Caco-2 (cell line): Measurements from ENCODE around the gene TMEM218. TPM values are rescaled to one million over a fixed set of nuclear protein-coding genes. Genes with fewer than 3 reads are reported as not detected.

Experiments used
- BruUV-seq: library from RNA; stranded (reverse); fragments of 400-500 nt; replicated peaks from 2 replicates; lab custom pipeline; 2021; lab: Mats Ljungman, UMichigan
- CTCF ChIA-PET: fragments of 300-600 bp; sonication (Branson Sonifier 250); formaldehyde crosslinking; loops from one replicate; lab custom pipeline; 2022; ENCODE audit warnings: antibody characterized with exemption; lab: Charles Lee
- POLR2A ChIA-PET: fragments of 300-600 bp; sonication (Branson Sonifier 250); formaldehyde crosslinking; loops from one replicate; lab custom pipeline; 2022; ENCODE audit warnings: antibody characterized with exemption; lab: Charles Lee
- DNase-seq, 2 experiments: peaks; one replicate each; pipeline versions ENCODE4 v3.0.0 to v3.0.0-alpha.2; 2020 to 2022
- H3K27me3 ChIP-seq: replicated peaks from 2 replicates; pipeline ENCODE4 v1.6.0; 2011; ENCODE audit warnings: low read length; ENCODE audit not compliant: control insufficient read depth, insufficient read depth
- H3K36me3 ChIP-seq: 2 replicates; pipeline ENCODE4 v1.5.1; 2011; ENCODE audit warnings: low read length; ENCODE audit not compliant: control insufficient read depth, insufficient read depth
- H3K4me1 ChIP-seq: fragments of 250-450 bp; sonication (Bioruptor Pico); 2 replicates; pipeline ENCODE4 v1.5.1; 2020; ENCODE audit warnings: mild to moderate bottlenecking
- H3K4me3 ChIP-seq: 2 replicates; pipeline ENCODE4 v1.5.1; 2011; ENCODE audit warnings: low read depth, mild to moderate bottlenecking, control low read depth, low read length
- H3K9me3 ChIP-seq: fragments of 250-450 bp; sonication (Bioruptor Pico); 2 replicates; pipeline ENCODE4 v1.5.1; 2020; ENCODE audit warnings: mild to moderate bottlenecking, moderate library complexity
- H3K27ac Mint-ChIP-seq: one replicate; pipeline ENCODE4 v1.8.0; 2022; ENCODE audit warnings: mixed read lengths; ENCODE audit not compliant: unreplicated experiment
- H3K27me3 Mint-ChIP-seq: one replicate; pipeline ENCODE4 v1.8.0; 2022; ENCODE audit warnings: mixed read lengths; ENCODE audit not compliant: insufficient read depth, unreplicated experiment
- H3K36me3 Mint-ChIP-seq: one replicate; pipeline ENCODE4 v1.8.0; 2022; ENCODE audit warnings: mild to moderate bottlenecking, mixed read lengths; ENCODE audit not compliant: insufficient read depth, unreplicated experiment
- H3K4me1 Mint-ChIP-seq: one replicate; pipeline ENCODE4 v1.8.0; 2022; ENCODE audit warnings: low read depth, mixed read lengths; ENCODE audit not compliant: unreplicated experiment
- H3K4me3 Mint-ChIP-seq: one replicate; pipeline ENCODE4 v1.8.0; 2022; ENCODE audit warnings: mild to moderate bottlenecking, moderate library complexity, mixed read lengths; ENCODE audit not compliant: unreplicated experiment
- H3K9me3 Mint-ChIP-seq: one replicate; pipeline ENCODE4 v1.8.0; 2022; ENCODE audit warnings: mixed read lengths; ENCODE audit not compliant: unreplicated experiment
- intact Hi-C: fragments of 100-400 bp; cut with micrococcal nuclease; formaldehyde crosslinking; loops from one replicate; pipeline ENCODE4 v1.10.0; 2022; ENCODE audit not compliant: unreplicated experiment
- total RNA-seq: library from RNA; stranded (reverse); gene quantifications from 2 replicates; pipeline ENCODE4 v1.2.3, GENCODE V29; 2022
- TF ChIP-seq, protein P1 (sequence below), 2 experiments: fragments of 200-600 bp in 1 of 2; IDR thresholded peaks; 1 replicate in 1 of 2; 2 replicates in 1 of 2; pipeline versions ENCODE4 v1.5.1 to v1.8.0; 2011 to 2022; ENCODE audit warnings: antibody characterized with exemption in 1 of 2, control low read depth in 1 of 2, inconsistent platforms in 1 of 2, low read depth in 1 of 2, low read length in 1 of 2, mild to moderate bottlenecking in 1 of 2, moderate library complexity in 1 of 2; ENCODE audit not compliant: insufficient read depth in 1 of 2, severe bottlenecking in 1 of 2, unreplicated experiment in 1 of 2

TMEM218 gene
- total RNA-seq, 1 experiment from 2014 or later: 20.3 TPM

DNA sequence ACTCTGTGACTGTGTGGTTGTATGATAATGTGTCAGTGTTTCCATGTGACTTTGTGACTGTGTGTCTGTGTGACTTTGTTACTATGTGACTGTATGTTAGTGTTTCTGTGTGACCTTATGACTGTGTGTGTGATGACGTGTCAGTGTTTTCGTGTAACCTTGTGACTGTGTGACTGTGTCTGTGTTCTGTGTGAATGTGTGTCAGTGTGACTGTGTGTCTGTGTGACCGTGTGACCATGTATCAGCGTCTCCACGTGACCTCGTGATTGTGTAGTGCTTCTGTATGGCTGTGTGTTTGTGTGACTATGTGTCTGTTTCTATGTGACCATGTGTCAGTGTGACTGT, 43.6 kb upstream of the TMEM218 start:
- ChIA-PET CTCF (no interaction called here), POLR2A (no interaction called here)
- H3K9me3 Mint-ChIP-seq: peaks cover 9% of the 10 kb centered on the region
- no TSS peak for BruUV-seq
- no peaks in the 10 kb centered on the region for H3K4me1 ChIP-seq
- H3K4me3 ChIP-seq: no peak overlapping the region
- peaks cover 1% of the 10 kb centered on the region; the same call in 1 of the 2 replicates for H3K27me3 ChIP-seq
- peaks cover 24% of the 10 kb centered on the region for H3K27me3 Mint-ChIP-seq
- TF ChIP-seq, protein P1, sequence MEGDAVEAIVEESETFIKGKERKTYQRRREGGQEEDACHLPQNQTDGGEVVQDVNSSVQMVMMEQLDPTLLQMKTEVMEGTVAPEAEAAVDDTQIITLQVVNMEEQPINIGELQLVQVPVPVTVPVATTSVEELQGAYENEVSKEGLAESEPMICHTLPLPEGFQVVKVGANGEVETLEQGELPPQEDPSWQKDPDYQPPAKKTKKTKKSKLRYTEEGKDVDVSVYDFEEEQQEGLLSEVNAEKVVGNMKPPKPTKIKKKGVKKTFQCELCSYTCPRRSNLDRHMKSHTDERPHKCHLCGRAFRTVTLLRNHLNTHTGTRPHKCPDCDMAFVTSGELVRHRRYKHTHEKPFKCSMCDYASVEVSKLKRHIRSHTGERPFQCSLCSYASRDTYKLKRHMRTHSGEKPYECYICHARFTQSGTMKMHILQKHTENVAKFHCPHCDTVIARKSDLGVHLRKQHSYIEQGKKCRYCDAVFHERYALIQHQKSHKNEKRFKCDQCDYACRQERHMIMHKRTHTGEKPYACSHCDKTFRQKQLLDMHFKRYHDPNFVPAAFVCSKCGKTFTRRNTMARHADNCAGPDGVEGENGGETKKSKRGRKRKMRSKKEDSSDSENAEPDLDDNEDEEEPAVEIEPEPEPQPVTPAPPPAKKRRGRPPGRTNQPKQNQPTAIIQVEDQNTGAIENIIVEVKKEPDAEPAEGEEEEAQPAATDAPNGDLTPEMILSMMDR (IDR thresholded peaks at IDR 0.05; ENCODE audit: insufficient read depth in 1 of 2, low read depth in 1 of 2, low read length in 1 of 2, severe bottlenecking in 1 of 2, unreplicated experiment in 1 of 2): no peak
- H3K36me3 Mint-ChIP-seq: no peaks in the 10 kb centered on the region
- H3K36me3 ChIP-seq: no peaks in the 10 kb centered on the region
- H3K4me3 Mint-ChIP-seq: no peak overlapping the region
- peaks cover 9% of the 10 kb centered on the region; the same call in 1 of the 2 replicates for H3K9me3 ChIP-seq
- H3K27ac Mint-ChIP-seq: no peak overlapping the region
- no peaks in the 10 kb centered on the region for H3K4me1 Mint-ChIP-seq
- intact Hi-C loops: no loop called here
- peak in 1 of 2 experiments; percentile 19 for DNase-seq

DNA sequence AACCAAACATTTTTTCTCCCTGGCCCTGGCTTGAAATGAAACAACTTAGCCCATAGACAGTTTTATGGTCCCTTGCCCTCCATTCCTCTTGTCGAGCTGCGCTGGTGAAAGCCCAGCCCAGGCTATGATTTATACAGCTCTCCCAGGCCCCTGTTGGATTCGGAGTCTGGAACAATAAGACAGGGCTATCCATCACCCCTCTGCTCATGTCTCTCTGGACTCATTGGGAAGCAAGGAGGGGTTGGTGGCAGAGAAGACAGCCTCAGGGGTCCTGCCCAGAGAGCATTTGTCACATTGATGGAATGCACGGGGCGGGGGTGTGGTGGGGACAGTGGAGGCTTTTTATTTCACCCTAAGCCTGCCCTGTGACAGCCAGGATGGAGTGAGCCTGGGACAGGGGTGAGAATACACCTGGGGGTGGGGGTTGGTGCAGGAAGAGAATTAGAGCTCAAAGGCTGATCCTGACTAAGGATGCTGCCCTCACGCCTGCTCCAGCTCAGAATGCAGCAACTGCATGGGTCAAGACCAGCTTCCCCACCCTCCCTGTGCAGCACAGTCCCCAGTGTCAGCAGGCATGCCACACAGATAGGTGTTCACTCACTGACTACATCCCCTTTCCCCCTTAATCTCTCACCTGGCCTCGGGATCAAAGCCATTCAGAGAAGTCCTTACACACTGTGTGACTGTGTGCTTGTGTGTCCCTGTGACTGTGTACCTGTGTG, 43.1 kb upstream of the TMEM218 start:
- H3K4me1 ChIP-seq: no peaks in the 10 kb centered on the region
- no peaks in the 10 kb centered on the region for H3K36me3 ChIP-seq
- Mint-ChIP-seq H3K27ac (no peak overlapping the region), H3K9me3 (peaks cover 9% of the 10 kb centered on the region), H3K4me3 (no peak overlapping the region), H3K4me1 (no peaks in the 10 kb centered on the region), H3K36me3 (no peaks in the 10 kb centered on the region), H3K27me3 (peaks cover 28% of the 10 kb centered on the region)
- peak in 1 of 2 experiments; percentile 64 for DNase-seq
- ChIA-PET POLR2A (no interaction called here), CTCF (interaction anchor here (0.6 kb wide), 2 partner anchors 73 to 220 kb away, joined by 3 to 4 read pairs; no protein-coding TSS in a partner anchor)
- peaks cover 9% of the 10 kb centered on the region; the same call in 1 of the 2 replicates for H3K9me3 ChIP-seq
- peaks cover 1% of the 10 kb centered on the region; the same call in 1 of the 2 replicates for H3K27me3 ChIP-seq
- BruUV-seq: no TSS peak
- TF ChIP-seq, protein P1 (IDR thresholded peaks at IDR 0.05; ENCODE audit: insufficient read depth in 1 of 2, low read depth in 1 of 2, low read length in 1 of 2, severe bottlenecking in 1 of 2, unreplicated experiment in 1 of 2): no peak
- H3K4me3 ChIP-seq: no peak overlapping the region
- intact Hi-C loops: no loop called here

DNA sequence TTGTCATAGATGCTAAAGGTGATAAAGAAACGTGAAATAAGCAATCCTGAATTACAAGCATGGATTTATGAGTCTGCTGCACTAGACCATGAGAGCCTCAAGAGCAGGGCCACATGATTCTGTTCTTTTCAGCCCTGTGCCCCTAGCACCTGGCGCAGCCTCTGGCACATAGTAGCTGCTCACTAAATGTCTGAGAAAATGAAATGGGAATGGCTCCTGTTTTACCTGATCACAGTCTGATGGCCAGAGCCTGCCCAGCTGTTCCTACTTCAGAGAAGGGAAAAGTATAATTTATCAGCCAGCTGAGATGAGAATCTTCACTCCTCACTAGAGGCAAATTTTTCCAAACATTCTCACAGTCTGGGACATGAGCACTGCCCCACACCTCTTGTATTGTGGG, 42.4 kb upstream of the TMEM218 start:
- H3K27ac Mint-ChIP-seq: no peak overlapping the region
- intact Hi-C loops: no loop called here
- H3K9me3 ChIP-seq: peaks cover 9% of the 10 kb centered on the region; the same call in 1 of the 2 replicates
- ChIA-PET POLR2A (no interaction called here), CTCF (interaction anchor here (0.6 kb wide), 1 partner anchor 74 kb away, joined by 3 read pairs; no protein-coding TSS in a partner anchor)
- peak in 1 of 2 experiments; percentile 13 for DNase-seq
- H3K9me3 Mint-ChIP-seq: peaks cover 9% of the 10 kb centered on the region
- H3K4me3 Mint-ChIP-seq: no peak overlapping the region
- TF ChIP-seq, protein P1 (IDR thresholded peaks at IDR 0.05; ENCODE audit: insufficient read depth in 1 of 2, low read depth in 1 of 2, low read length in 1 of 2, severe bottlenecking in 1 of 2, unreplicated experiment in 1 of 2): no peak
- H3K27me3 Mint-ChIP-seq: peaks cover 27% of the 10 kb centered on the region
- H3K27me3 ChIP-seq: peaks cover 1% of the 10 kb centered on the region; the same call in 1 of the 2 replicates
- H3K4me1 Mint-ChIP-seq: no peaks in the 10 kb centered on the region
- no peaks in the 10 kb centered on the region for H3K36me3 ChIP-seq
- no peaks in the 10 kb centered on the region for H3K36me3 Mint-ChIP-seq
- H3K4me3 ChIP-seq: no peak overlapping the region
- BruUV-seq: no TSS peak
- no peaks in the 10 kb centered on the region for H3K4me1 ChIP-seq
